Body of pancreas (tissue), 4 donors: ENCODE data around the gene ATAD3B. TPM values are rescaled to one million over a fixed set of nuclear protein-coding genes. Genes with fewer than 3 reads are reported as not detected.

Source experiments
- ATAC-seq: fragments of 150-250 bp; one replicate; pipeline ENCODE4 v1.9.1; 2016
- DNase-seq, 4 donors: peaks; one replicate each; pipeline ENCODE4 v3.0.0-alpha.2; 2019
- H3K27ac ChIP-seq, 4 donors: fragments of 200-600 bp; sonication (generic); 1 replicate in 3 of 4; 2 replicates in 1 of 4; pipeline versions ENCODE4 v1.5.1 to v1.6.1; 2016 to 2019; ENCODE audit warnings: mild to moderate bottlenecking in 1 of 4, mixed read lengths in 1 of 4, moderate library complexity in 1 of 4
- H3K27me3 ChIP-seq, 2 donors: fragments of 200-600 bp; sonication (generic); one replicate each; pipeline ENCODE4 v1.6.0; 2016; ENCODE audit warnings: mild to moderate bottlenecking in 1 of 2
- H3K36me3 ChIP-seq, 2 donors: fragments of 200-600 bp; sonication (generic); replicated peaks in 1 of 2; 2 replicates each; pipeline ENCODE4 v1.5.1; 2016; ENCODE audit warnings: low read depth in 2 of 2; ENCODE audit not compliant: insufficient read depth in 1 of 2
- H3K4me1 ChIP-seq: fragments of 200-600 bp; sonication (generic); one replicate; pipeline ENCODE4 v1.6.0; 2016
- H3K4me3 ChIP-seq, 2 donors: fragments of 200-600 bp; sonication (generic); 1 replicate in 1 of 2; 2 replicates in 1 of 2; pipeline ENCODE4 v1.5.1; 2016 to 2019
- H3K9me3 ChIP-seq, 3 donors: fragments of 200-600 bp; sonication (generic); 1 replicate in 2 of 3; 2 replicates in 1 of 3; pipeline ENCODE4 v1.5.1; 2016
- POLR2A ChIP-seq, 3 donors: fragments of 450-650 bp; IDR thresholded peaks; one replicate each; pipeline ENCODE4 v1.6.1; 2016; ENCODE audit warnings: antibody characterized with exemption in 3 of 3, mild to moderate bottlenecking in 2 of 3
- WGBS, 2 donors: methylation state at CpG; one replicate each; pipeline ENCODE4 v1.1.5; 2017; 5-methylcytosine and 5-hydroxymethylcytosine counted together
- intact Hi-C: fragments of 100-400 bp; cut with DNase I; formaldehyde crosslinking; loops from one replicate; pipeline ENCODE4 v1.15.1; 2023
- total RNA-seq, 2 donors: library from RNA; depleted of rRNA; stranded (reverse); fragments of >200 nt; gene quantifications; one replicate each; pipeline ENCODE4 v1.1.0, GENCODE V29; 2016
- TF ChIP-seq, protein P1 (sequence below), 7 experiments: fragments of 450-650 bp in 4 of 7; fragments of 200-600 bp in 3 of 7; sonication (generic) in 3 of 7; IDR thresholded peaks; one replicate each; pipeline ENCODE4 v1.5.1; 2016 to 2019; ENCODE audit warnings: antibody characterized with exemption in 7 of 7

The ATAD3B gene
- total RNA-seq, 2 donors from 2014 or later = 16.6 to 37.2 TPM

DNA sequence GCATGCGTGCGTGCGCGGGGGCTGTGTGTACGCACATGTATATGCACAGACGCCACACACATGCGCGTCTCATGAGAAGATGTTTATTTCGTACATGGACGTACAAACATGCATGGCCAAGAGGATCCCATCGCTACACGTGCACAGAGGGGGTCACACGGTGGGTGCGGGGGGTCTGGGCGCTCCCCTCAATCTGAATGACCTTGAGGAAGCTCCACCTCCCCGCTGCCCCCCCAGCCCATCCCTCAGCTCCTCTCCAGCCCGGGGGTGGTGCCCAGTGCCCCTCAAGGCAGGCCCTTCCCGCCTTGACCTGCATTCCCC is 67.4 kb downstream of the ATAD3B start:
- DNase-seq (no peak), ATAC-seq (no peak)
- 78 to 81% methylated on average over 17 of the region's 18 CpGs for WGBS, 2 donors
- no peak overlapping the region for H3K27ac ChIP-seq
- H3K4me1 ChIP-seq = peaks cover 12% of the 10 kb centered on the region
- H3K36me3 ChIP-seq = peaks cover 0 to 2% of the 10 kb centered on the region in 2 donors
- TF ChIP-seq, protein P1, sequence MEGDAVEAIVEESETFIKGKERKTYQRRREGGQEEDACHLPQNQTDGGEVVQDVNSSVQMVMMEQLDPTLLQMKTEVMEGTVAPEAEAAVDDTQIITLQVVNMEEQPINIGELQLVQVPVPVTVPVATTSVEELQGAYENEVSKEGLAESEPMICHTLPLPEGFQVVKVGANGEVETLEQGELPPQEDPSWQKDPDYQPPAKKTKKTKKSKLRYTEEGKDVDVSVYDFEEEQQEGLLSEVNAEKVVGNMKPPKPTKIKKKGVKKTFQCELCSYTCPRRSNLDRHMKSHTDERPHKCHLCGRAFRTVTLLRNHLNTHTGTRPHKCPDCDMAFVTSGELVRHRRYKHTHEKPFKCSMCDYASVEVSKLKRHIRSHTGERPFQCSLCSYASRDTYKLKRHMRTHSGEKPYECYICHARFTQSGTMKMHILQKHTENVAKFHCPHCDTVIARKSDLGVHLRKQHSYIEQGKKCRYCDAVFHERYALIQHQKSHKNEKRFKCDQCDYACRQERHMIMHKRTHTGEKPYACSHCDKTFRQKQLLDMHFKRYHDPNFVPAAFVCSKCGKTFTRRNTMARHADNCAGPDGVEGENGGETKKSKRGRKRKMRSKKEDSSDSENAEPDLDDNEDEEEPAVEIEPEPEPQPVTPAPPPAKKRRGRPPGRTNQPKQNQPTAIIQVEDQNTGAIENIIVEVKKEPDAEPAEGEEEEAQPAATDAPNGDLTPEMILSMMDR (IDR thresholded peaks at IDR 0.05) = no peak
- no peak for TF ChIP-seq POLR2A (IDR thresholded peaks at IDR 0.05)
- intact Hi-C loops = no loop called here
- no peaks in the 10 kb centered on the region for H3K9me3 ChIP-seq
- H3K27me3 ChIP-seq = no peaks in the 10 kb centered on the region
- H3K4me3 ChIP-seq = no peak overlapping the region

DNA sequence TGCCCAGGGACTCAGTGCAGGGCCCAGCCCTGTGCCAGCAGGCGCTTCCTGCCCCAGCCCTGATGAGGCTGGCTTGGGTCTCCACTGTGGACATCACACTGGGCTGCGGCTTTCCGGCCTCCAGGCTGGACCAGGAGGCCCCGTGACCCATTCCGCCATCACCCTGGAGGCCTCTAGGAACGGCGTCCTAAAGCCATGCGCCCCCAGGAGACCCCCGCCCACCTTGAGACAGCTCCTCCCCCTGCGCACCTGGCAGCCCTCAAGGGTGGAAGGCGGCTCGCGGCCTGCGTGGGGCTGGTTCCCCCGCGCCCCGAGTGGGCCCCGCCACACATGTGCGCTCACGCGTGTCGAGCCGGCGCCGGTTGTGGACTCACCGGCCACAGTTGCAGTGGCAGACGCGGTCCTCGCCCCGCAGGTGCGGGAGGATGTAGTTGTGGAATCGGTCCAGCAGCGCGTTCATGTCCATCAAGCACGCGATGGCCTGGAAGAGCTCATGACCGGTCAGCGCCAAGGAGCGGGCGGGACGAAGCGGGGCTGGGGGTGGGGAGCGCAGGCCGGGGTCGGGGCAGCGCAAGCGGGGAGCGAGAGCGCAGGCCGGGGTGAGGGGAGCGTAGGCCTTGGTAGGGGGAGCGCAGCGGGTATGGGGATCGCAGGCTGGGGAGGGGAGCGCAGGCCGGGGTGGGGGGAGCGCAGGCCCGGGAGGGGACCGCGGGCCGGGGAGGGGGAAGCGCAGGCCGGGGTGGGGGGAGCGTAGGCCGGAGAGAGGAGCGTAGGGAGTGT is 67.9 kb downstream of the ATAD3B start:
- Histone ChIP-seq H3K4me1 (peaks cover 12% of the 10 kb centered on the region), H3K36me3 (peaks cover 0 to 2% of the 10 kb centered on the region in 2 donors), H3K27me3 (no peaks in the 10 kb centered on the region), H3K9me3 (no peaks in the 10 kb centered on the region), H3K27ac (no peak overlapping the region), H3K4me3 (no peak overlapping the region)
- TF ChIP-seq, protein P1 (IDR thresholded peaks at IDR 0.05) = no peak
- TF ChIP-seq POLR2A (IDR thresholded peaks at IDR 0.05) = no peak
- intact Hi-C loops = no loop called here
- 34 to 35% methylated on average over 32 to 39 of the region's 66 CpGs for WGBS, 2 donors
- ATAC-seq (no peak), DNase-seq (peak in 1 of 4 donors; percentile 28)

DNA sequence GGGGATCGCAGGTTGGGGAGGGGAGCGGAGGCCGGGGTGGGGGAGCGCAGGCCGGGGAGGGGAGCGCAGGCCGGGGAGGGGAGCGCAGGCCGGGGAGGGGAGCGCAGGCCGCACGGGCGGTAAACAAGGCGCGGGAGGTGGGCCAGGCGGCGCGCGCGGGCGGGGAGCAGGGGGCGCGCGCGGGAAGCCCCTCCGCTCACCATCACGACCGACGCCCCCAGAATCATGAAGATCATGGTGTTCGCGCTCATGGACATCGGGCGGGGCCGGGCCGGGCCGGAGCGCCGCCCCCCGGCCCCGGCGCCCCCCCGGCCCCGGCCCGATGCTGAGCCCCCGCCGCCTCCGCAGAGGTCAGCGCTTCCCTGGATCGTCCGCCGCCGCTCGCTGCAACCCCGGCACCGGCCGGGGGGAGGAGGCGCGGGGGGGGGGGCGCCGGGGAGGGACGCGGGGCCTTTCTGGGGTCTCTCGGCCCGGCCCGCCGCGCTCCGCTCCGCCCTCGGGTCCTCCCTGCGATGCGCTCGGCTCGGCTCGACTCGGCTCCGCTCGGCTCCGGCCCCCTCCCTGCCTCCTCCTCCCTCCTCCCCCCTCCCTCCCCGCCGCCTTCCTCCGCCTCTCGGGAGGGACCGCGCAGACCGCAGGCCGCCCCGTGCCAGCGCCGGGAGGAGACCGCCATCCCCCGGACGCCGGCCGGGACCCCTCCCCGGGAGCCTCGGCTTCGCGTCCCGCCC is 68.7 kb downstream of the ATAD3B start, which contains the start of gene TMEM240:
Gene TMEM240 (minus strand): TSS at position 535 of the 728 bp plus-strand sequence. CDS start 278 bp downstream, at position 257.
- no peak within 1 kb of the TSS for H3K4me3 ChIP-seq
- ATAC-seq = peak; percentile 57
- WGBS, 2 donors = 0 to 15% methylated on average over 5 to 37 of the region's 100 CpGs

DNA sequence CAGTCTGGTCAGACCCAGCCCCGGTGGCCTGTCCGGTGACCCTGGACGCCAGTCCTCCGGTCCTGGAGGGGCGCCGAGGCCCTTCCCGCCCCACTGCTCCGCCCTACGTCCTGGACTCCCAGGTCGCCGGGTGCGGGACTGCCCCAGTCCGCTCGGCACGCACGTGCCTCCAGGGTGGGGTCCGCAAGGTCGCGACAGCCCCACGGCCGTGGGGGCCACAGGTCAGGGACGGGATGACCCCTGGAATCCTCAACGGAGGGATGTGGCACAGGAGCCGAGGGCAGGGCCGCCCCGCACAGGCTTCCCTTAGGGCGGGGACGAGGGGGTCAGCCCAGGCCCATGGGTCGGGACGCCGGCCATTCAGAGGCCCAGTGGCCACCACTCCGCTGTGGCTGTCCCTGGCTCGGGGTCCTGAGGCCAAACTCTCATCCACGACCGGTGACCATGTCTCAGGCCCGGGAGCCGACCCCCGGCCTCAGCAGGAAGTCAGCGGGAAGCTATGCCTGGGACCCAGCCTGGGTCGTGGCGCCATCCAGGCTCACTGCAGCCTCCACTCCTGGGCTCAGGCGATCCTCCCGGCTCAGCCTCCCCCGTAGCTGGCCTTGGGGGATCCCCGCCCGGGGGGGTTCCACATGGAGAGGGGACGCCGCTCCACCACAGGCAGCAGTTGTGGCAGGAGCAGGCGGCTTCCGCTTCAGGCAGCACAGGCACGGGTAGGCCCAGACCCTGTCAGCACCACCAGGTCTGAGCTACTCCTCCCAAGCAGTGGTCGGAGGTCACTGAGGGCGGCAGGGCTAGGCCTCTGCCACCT is 69.5 kb downstream of the ATAD3B start:
- H3K36me3 ChIP-seq = peaks cover 0 to 2% of the 10 kb centered on the region in 2 donors
- TF ChIP-seq POLR2A (IDR thresholded peaks at IDR 0.05) = no peak
- TF ChIP-seq, protein P1 (IDR thresholded peaks at IDR 0.05) = no peak
- intact Hi-C loops = no loop called here
- DNase-seq (no peak), ATAC-seq (no peak)
- H3K27me3 ChIP-seq = no peaks in the 10 kb centered on the region
- H3K27ac ChIP-seq = no peak overlapping the region
- H3K4me3 ChIP-seq = no peak overlapping the region
- no peaks in the 10 kb centered on the region for H3K9me3 ChIP-seq
- H3K4me1 ChIP-seq = peaks cover 12% of the 10 kb centered on the region
- WGBS, 2 donors = 61% methylated on average over 32 of the region's 53 CpGs; no CpG with 5 or more reads in 1 of the 2 donors

More for the DNA sequence above, 68.7 kb downstream of the ATAD3B start, which contains the start of gene TMEM240:
- no peaks in the 10 kb centered on the region for H3K9me3 ChIP-seq
- peaks cover 12% of the 10 kb centered on the region for H3K4me1 ChIP-seq
- H3K36me3 ChIP-seq = peaks cover 0 to 2% of the 10 kb centered on the region in 2 donors
- DNase-seq = peak; percentile 41 to 61 (median 54)
- intact Hi-C loops = no loop called here
- no peaks in the 10 kb centered on the region for H3K27me3 ChIP-seq
- no peak within 1 kb of the TSS for H3K27ac ChIP-seq
- TF ChIP-seq, protein P1 (IDR thresholded peaks at IDR 0.05) = no peak
- TF ChIP-seq POLR2A (IDR thresholded peaks at IDR 0.05) = no peak
